Measurements from ENCODE around the gene HIPK2. TPM values are rescaled to one million over a fixed set of nuclear protein-coding genes. Genes with fewer than 3 reads are reported as not detected.

Gene HIPK2
- polyA plus RNA-seq, 3 donors = 1.6 to 12.1 (median 3.0) TPM

- Histone ChIP-seq H3K79me2 (ENCODE audit: insufficient read depth, low read length) (peaks cover 34% of the 10 kb centered on the region), H4K20me1 (ENCODE audit: insufficient read depth, low read length) (peaks cover 65% of the 10 kb centered on the region), H3K9ac (ENCODE audit: insufficient read depth, low read length, poor library complexity, severe bottlenecking) (no peak overlapping the region), H3K9me3 (replicated peaks in 1 of 2; ENCODE audit: control insufficient read depth in 1 of 2, insufficient read depth in 1 of 2, low read length in 2 of 2) (no peaks in the 10 kb centered on the region), H3K27ac (ENCODE audit: low read depth in 1 of 2, low read length in 2 of 2) (peak overlapping the region in 1 of 2 donors; percentile 29), H3K4me1 (ENCODE audit: control insufficient read depth in 1 of 2, insufficient read depth in 2 of 2, low read length in 2 of 2) (peaks cover 15 to 20% of the 10 kb centered on the region in 2 donors), H3K27me3 (ENCODE audit: control insufficient read depth in 2 of 2, insufficient read depth in 2 of 2, low read length in 2 of 2) (no peaks in the 10 kb centered on the region), H2AFZ (ENCODE audit: insufficient read depth, low read depth, low read length, poor library complexity, severe bottlenecking) (no peak overlapping the region), H3K4me2 (replicated peaks; ENCODE audit: extremely low read depth, low read length, poor library complexity, severe bottlenecking) (no peak overlapping the region), H3K36me3 (replicated peaks in 1 of 2; ENCODE audit: control insufficient read depth in 1 of 2, insufficient read depth in 2 of 2, low read length in 2 of 2) (peaks cover 0 to under 1% of the 10 kb centered on the region in 2 donors), H3K4me3 (replicated peaks in 1 of 3; ENCODE audit: low read depth in 2 of 3, low read length in 3 of 3) (no peak overlapping the region)
- WGBS (ENCODE audit: insufficient coverage) = 61% methylated on average over 9 of the region's 11 CpGs
- peak overlapping the region in 4 of 7 donors; percentile 26 to 61 (median 39) for H3K27ac Mint-ChIP-seq
- TF ChIP-seq CTCF (IDR thresholded peaks at IDR 0.05) = no peak
- intact Hi-C loops (cut with micrococcal nuclease) = no loop called here
- DNase-seq = peak in 1 of 3 donors; percentile 27
- H3K27me3 Mint-ChIP-seq (ENCODE audit: low read depth in 3 of 3) = no peaks in the 10 kb centered on the region
- H3K4me3 Mint-ChIP-seq = peak overlapping the region in 1 of 2 donors; percentile 39
- no peaks in the 10 kb centered on the region for H3K9me3 Mint-ChIP-seq
- peaks cover 31 to 33% of the 10 kb centered on the region in 2 donors for H3K36me3 Mint-ChIP-seq
- peaks cover 39% of the 10 kb centered on the region for H3K4me1 Mint-ChIP-seq
These were observed 114.1 kb downstream of the HIPK2 start for GRCh38 chr7:139663608-139664177.

GRCh38 chr7:139661903-139662302, 115.9 kb downstream of the HIPK2 start:
- no peak for TF ChIP-seq CTCF (IDR thresholded peaks at IDR 0.05)
- Histone ChIP-seq H3K9me3 (replicated peaks in 1 of 2; ENCODE audit: control insufficient read depth in 1 of 2, insufficient read depth in 1 of 2, low read length in 2 of 2) (no peaks in the 10 kb centered on the region), H3K4me3 (replicated peaks in 1 of 3; ENCODE audit: low read depth in 2 of 3, low read length in 3 of 3) (no peak overlapping the region), H3K27ac (ENCODE audit: low read depth in 1 of 2, low read length in 2 of 2) (no peak overlapping the region), H2AFZ (ENCODE audit: insufficient read depth, low read depth, low read length, poor library complexity, severe bottlenecking) (no peak overlapping the region), H3K9ac (ENCODE audit: insufficient read depth, low read length, poor library complexity, severe bottlenecking) (no peak overlapping the region), H3K27me3 (ENCODE audit: control insufficient read depth in 2 of 2, insufficient read depth in 2 of 2, low read length in 2 of 2) (no peaks in the 10 kb centered on the region), H4K20me1 (ENCODE audit: insufficient read depth, low read length) (peaks cover 68% of the 10 kb centered on the region), H3K4me1 (ENCODE audit: control insufficient read depth in 1 of 2, insufficient read depth in 2 of 2, low read length in 2 of 2) (peaks cover 15 to 28% of the 10 kb centered on the region in 2 donors), H3K36me3 (replicated peaks in 1 of 2; ENCODE audit: control insufficient read depth in 1 of 2, insufficient read depth in 2 of 2, low read length in 2 of 2) (no peaks in the 10 kb centered on the region), H3K79me2 (ENCODE audit: insufficient read depth, low read length) (peaks cover 34% of the 10 kb centered on the region), H3K4me2 (replicated peaks; ENCODE audit: extremely low read depth, low read length, poor library complexity, severe bottlenecking) (no peak overlapping the region)
- intact Hi-C loops (cut with micrococcal nuclease) = no loop called here
- no peaks in the 10 kb centered on the region for H3K9me3 Mint-ChIP-seq
- H3K27me3 Mint-ChIP-seq (ENCODE audit: low read depth in 3 of 3) = no peaks in the 10 kb centered on the region
- no peak overlapping the region for H3K4me3 Mint-ChIP-seq
- no peak for DNase-seq
- peaks cover 36 to 38% of the 10 kb centered on the region in 2 donors for H3K36me3 Mint-ChIP-seq
- H3K4me1 Mint-ChIP-seq = peaks cover 49% of the 10 kb centered on the region
- 100% methylated on average over 2 of the region's 3 CpGs for WGBS (ENCODE audit: insufficient coverage)
- H3K27ac Mint-ChIP-seq = no peak overlapping the region

Data from CD14-positive monocyte (primary cell).